ENCODE measurements around the gene SLC26A2. TPM values are rescaled to one million over a fixed set of nuclear protein-coding genes. Genes with fewer than 3 reads are reported as not detected.

The SLC26A2 gene
- 18.3 and 22.1 TPM in 2 replicates for total RNA-seq

GRCh38 chr5:149960272-149961185 lies at the start of gene SLC26A2:
Gene SLC26A2, plus strand, starts transcription at chr5:149960758. Its CDS starts 16,895 bp downstream, at chr5:149977653.

GRCh38 chr5:149944666-149945065 lies 15.9 kb upstream of the SLC26A2 start, which contains the start of gene PDE6A:
Gene PDE6A, minus strand, starts transcription at chr5:149944793. Its CDS starts 120 bp downstream, at chr5:149944673.

GRCh38 chr5:150000256-150000989 lies 39.9 kb downstream of the SLC26A2 start, which contains the start of the genes HMGXB3 and TIGD6:
Gene HMGXB3, plus strand, starts transcription at chr5:150000739. Its CDS starts 4,114 bp downstream, at chr5:150004853.
Gene TIGD6, minus strand, starts transcription at chr5:150000654. Its CDS starts 4,306 bp downstream, at chr5:149996348.

Other genes with a start within 250 kb of the SLC26A2 start
- 1.1 and 2.4 TPM in 2 replicates for gene PPARGC1B, start 230.4 kb upstream of the SLC26A2 start, total RNA-seq
- gene PDE6A, start 16.0 kb upstream of the SLC26A2 start, total RNA-seq, result 0.05 TPM in 1 of 2 replicates, not detected in the other
- 3.1 and 3.5 TPM in 2 replicates for gene TIGD6, start 39.9 kb downstream of the SLC26A2 start, total RNA-seq
- gene HMGXB3, start 40.0 kb downstream of the SLC26A2 start, total RNA-seq, result 34.8 and 41.1 TPM in 2 replicates
- gene CSF1R, start 125.8 kb downstream of the SLC26A2 start, total RNA-seq, result not detected in 2 replicates
- gene PDGFRB, start 195.1 kb downstream of the SLC26A2 start, total RNA-seq, result 0.69 and 1.6 TPM in 2 replicates
- gene CDX1, start 206.0 kb downstream of the SLC26A2 start, total RNA-seq, result not detected in 2 replicates
- not detected in 2 replicates for gene SLC6A7, start 229.3 kb downstream of the SLC26A2 start, total RNA-seq

Measured in mammary microvascular endothelial cell (primary cell).